Posterior vena cava (tissue), 2 donors: ENCODE measurements around the gene LCE1D. TPM values are rescaled to one million over a fixed set of nuclear protein-coding genes. Genes with fewer than 3 reads are reported as not detected.

Experiments used
- DNase-seq: peaks from one replicate; pipeline ENCODE4 v3.0.0-alpha.2; 2020; ENCODE audit warnings: low spot score
- intact Hi-C, 2 donors: fragments of 100-400 bp; cut with DNase I; formaldehyde crosslinking; loops; one replicate each; pipeline versions ENCODE4 v1.14.1 to v1.14.2; 2022 to 2023
- long read RNA-seq, 2 donors: library from polyadenylated mRNA; unstranded; transcript quantifications; one replicate each; pipeline ENCODE4 v2.0.0, GENCODE V29; 2020 to 2021
- total RNA-seq, 2 donors: library from RNA; stranded (reverse); fragmentation: NEBNext Ultra II Directional; extraction: Animal tissue kit (Norgen Biotek cat#: 25700); gene quantifications; one replicate each; pipeline ENCODE4 v1.2.1, GENCODE V29; 2021
- donor health status: DM: yes; HTN: yes; CAD: no.
- donor health status: DM: yes; HTN: yes; CAD: no.

LCE1D gene, protein sequence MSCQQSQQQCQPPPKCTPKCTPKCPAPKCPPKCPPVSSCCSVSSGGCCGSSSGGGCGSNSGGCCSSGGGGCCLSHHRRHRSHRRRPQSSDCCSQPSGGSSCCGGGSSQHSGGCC
- not detected for total RNA-seq
- long read RNA-seq, donor 1, result 0 reads
- long read RNA-seq, donor 2, result 0 reads

DNA sequence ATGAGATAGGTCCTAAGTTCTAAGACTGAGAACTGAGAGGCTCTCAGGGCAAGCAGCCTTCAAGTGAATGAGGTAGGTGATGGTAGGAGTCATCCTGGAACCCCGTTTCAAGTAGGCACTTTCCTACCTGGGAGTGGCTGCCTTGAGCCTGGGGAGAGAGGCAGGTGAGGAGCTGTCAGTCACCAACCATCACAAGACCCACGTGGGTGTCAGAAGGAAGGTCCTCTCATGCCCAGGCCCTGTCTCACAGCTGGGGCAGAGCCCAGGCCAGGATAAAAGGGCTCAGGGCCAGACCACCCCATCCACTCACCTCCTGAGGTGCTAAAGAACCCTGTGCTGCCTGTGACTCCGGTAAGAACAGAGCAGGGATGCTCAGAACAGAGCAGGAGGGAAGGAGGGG lies at the start of gene LCE1D:
LCE1D (plus strand) TSS at position 301 of the 400 bp plus-strand sequence. CDS start 1,074 bp downstream, outside the sequence.
- no peak for DNase-seq

GRCh38 chr1:152747831-152748230 lies 48.7 kb upstream of the LCE1D start:
- no peak for DNase-seq
- intact Hi-C loops, result no loop called here

More for the DNA sequence above, at the start of gene LCE1D:
- intact Hi-C loops, result no loop called here

DNA sequence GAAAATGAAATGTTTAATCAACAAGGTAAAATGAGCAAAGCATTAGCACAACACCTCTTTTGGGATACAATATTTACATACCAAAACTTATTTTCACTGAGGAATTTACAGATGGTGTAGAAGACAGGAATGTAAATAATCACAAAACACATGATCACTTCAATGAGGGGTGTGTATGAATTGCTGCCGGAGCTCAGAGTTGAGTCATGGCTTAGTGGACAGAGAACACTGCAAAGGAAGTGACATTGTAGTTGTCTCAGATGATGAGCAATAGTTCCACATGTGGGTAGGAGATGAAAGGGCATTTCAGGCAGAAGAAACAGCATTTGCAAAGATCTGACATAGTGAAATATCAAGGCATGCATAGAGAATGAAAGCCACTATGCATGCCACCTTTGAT lies 44.3 kb upstream of the LCE1D start:
- intact Hi-C loops, result no loop called here
- DNase-seq, result no peak

DNA sequence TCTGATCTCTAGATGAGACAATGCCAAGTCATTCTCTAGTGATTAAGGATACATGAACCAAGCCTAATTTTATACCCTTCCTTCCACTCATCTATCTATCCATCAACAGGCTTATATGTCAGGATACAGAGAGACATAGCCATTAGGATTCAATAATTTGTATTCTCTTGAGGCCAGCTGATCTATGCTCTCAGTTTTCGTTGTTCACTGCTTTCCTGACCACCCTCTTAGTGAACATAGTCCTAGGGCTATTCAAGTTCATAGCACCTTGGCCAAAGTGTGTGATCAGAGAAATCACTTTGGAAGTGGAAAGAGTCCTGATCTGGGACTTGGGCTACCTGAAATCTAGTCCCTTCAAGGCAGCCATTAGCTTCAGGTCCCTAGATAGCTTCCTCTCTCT lies 42.9 kb upstream of the LCE1D start:
- intact Hi-C loops, result no loop called here
- no peak for DNase-seq

- intact Hi-C loops, result no loop called here
- DNase-seq, result no peak
These were observed 39.6 kb upstream of the LCE1D start for GRCh38 chr1:152756872-152757271.

DNA sequence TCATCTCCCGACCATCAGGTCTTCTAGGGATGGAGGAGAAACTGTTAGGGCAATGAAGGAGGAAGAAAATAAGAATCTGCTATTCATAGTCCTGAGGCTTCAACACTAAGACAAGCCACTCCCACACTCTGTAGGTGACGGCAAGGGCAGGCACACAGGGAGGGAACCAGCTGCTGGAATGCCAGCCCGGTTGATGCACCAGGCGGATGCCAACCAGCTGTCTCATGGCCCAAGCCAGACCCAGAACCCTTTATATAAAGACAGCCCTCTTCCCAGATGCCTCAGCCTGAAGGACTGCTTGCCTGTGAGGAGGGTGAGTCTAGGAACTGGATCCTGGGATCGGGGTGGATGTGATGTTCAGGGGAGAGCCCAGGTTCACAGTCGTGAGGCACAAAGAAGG lies 38.8 kb upstream of the LCE1D start, which contains the start of gene KPRP:
KPRP (plus strand) TSS at position 279 of the 400 bp plus-strand sequence. CDS start 1,564 bp downstream, outside the sequence.
- intact Hi-C loops, result no loop called here
- no peak for DNase-seq

DNA sequence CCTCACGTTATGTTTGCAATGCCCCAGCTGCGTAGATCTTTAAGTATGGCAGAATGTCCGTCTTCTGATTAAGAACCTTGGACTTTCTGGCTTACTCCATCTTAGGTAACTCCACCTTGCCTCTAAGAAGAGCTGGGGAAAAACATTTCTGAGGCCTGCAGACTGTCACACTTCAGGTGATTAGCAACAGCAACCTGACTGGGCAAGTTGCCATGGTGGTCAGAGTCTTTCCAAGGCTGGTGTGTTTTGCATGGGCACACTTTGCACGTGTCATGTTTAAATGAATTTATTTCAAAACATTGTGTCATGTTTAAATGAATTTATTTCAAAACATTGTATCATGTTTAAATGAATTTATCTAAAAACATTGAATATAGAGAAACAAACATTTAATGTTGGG lies 37.9 kb upstream of the LCE1D start:
- intact Hi-C loops, result no loop called here

DNA sequence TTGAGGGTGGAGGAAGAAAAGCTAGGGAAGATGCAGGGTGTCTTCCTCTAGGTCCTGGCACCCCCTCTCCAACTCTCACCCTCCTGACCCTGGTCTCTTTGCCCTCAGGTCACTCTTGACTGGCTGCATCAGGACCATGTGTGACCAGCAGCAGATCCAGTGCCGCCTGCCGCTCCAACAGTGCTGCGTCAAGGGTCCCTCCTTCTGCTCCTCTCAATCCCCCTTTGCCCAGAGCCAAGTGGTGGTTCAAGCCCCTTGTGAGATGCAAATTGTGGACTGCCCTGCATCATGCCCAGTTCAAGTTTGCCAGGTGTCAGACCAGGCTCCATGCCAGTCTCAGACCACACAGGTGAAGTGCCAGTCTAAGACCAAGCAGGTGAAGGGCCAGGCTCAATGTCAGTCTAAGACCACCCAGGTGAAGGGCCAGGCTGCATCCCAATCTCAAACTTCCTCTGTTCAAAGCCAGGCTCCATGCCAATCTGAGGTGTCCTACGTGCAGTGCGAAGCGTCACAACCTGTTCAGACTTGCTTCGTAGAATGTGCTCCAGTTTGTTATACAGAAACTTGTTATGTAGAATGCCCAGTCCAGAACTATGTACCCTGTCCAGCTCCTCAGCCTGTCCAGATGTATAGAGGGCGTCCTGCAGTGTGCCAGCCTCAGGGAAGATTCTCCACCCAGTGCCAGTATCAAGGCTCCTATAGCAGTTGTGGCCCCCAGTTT lies 36.9 kb upstream of the LCE1D start:
- intact Hi-C loops, result no loop called here
- DNase-seq, result no peak

More for the DNA sequence above, 37.9 kb upstream of the LCE1D start:
- no peak for DNase-seq

DNA sequence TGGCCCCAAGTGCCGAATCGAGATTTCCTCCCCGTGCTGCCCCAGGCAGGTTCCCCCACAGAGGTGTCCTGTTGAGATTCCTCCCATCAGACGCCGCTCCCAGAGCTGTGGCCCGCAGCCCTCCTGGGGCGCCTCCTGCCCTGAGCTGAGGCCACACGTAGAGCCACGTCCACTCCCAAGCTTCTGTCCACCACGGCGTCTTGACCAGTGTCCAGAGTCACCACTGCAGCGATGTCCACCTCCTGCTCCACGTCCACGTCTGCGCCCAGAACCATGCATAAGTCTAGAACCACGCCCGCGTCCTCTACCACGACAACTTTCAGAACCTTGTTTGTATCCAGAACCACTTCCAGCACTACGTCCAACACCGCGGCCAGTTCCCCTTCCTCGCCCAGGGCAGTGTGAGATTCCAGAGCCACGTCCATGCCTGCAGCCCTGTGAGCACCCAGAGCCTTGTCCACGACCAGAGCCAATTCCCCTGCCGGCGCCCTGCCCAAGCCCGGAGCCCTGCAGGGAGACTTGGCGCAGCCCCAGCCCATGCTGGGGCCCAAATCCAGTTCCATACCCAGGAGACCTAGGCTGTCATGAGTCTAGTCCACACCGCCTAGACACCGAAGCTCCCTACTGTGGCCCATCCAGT lies 35.9 kb upstream of the LCE1D start:
- intact Hi-C loops, result loop anchor here in 1 of 2 donors (1.0 kb wide), 1 partner anchor 46 kb away; no protein-coding TSS in a partner anchor
- DNase-seq, result no peak

GRCh38 chr1:152761609-152762213 lies 34.8 kb upstream of the LCE1D start:
- intact Hi-C loops, result loop anchor here in 1 of 2 donors (1.0 kb wide), 1 partner anchor 47 kb away; no protein-coding TSS in a partner anchor

DNA sequence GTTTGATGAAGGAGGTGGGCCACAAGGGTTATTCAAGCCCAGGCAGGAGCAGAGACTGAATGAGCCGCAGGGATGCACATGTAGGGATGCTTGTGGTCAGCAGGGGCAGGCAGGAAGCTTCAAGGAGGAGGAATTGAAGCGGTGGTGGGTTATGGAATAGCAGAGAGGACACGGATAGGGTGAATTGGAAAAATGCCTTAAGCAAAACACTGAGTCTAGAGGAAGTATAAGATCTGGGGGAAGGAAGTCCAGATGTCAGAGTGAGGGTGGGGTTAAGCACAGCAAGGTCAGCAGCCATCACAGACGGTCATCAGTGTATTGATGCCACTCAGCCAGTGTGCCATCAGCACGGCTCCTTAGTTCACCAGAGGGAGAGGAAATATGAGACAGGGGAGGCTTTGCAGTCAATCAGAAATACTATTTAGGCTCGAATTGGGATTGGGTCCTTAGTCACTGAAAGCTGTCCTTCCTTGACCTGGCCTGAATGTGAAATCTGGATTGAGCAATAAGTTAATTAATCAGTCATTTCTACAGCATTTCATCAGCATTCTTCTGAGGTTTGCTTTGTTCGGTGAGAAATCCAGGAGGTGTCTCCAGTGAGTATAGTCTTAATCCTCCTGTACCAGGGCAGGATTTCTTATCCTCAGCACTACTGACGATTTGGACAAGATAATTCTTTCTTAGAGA lies 27.5 kb upstream of the LCE1D start:
- no peak for DNase-seq
- intact Hi-C loops, result no loop called here

More at GRCh38 chr1:152761609-152762213, 34.8 kb upstream of the LCE1D start:
- DNase-seq, result no peak

DNA sequence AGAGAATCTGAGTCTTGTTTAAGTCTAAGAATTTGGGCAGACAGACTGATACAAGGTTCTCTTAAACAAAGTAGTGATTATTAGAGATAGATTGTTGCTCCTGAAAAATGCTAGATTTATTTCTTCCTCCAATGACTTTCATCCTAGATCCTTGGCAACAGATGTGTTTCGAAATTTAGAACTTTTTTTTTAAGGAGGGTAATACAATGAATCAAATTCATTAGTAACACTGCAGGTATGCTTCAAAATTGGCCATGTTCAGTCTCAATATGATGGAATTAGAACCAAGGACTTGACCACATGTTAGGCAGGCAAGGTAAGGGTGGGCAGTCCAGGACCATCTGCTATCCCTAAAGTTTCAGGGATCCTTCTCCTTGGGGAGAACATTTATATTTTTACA lies 26.1 kb upstream of the LCE1D start:
- no peak for DNase-seq
- intact Hi-C loops, result no loop called here

DNA sequence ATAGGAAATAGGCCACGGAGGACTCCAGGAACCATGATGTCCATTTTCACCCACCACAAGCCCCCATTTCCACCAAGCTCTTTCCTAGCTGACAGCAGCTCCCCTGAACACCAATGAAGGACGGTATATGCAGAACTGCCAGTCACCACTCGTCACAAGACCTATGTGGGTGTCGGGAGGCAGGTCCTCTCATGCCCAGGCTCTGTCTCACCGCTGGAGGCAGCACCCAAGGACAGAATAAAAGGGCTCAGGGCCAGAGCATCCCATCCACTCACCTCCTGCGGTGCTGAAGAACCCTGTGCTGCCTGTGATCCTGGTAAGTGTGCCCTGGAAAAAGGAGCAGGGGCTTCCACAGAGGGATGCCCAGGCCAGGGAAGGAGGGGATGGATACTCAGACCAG lies 21.6 kb upstream of the LCE1D start, which contains the start of gene LCE1F:
LCE1F (plus strand) TSS at position 266 of the 400 bp plus-strand sequence. CDS start 1,232 bp downstream, outside the sequence.
- DNase-seq, result no peak
- intact Hi-C loops, result no loop called here

DNA sequence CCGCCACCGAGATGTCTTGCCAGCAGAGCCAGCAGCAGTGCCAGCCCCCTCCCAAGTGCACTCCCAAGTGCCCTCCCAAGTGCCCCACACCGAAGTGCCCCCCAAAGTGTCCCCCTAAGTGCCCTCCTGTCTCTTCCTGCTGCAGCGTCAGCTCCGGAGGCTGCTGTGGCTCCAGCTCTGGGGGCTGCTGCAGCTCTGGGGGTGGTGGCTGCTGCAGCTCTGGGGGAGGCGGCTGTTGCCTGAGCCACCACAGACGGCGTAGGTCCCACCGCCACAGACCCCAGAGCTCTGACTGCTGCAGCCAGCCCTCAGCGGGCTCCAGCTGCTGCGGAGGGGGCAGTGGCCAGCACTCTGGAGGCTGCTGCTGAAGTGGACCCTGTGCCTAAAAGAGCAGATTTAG lies 20.2 kb upstream of the LCE1D start:
- no peak for DNase-seq
- intact Hi-C loops, result no loop called here

- no peak for DNase-seq
- intact Hi-C loops, result no loop called here
These were observed 18.9 kb upstream of the LCE1D start for GRCh38 chr1:152777510-152778137.

- no peak for DNase-seq
- intact Hi-C loops, result no loop called here
These were observed 13.4 kb upstream of the LCE1D start for GRCh38 chr1:152783095-152783494.

DNA sequence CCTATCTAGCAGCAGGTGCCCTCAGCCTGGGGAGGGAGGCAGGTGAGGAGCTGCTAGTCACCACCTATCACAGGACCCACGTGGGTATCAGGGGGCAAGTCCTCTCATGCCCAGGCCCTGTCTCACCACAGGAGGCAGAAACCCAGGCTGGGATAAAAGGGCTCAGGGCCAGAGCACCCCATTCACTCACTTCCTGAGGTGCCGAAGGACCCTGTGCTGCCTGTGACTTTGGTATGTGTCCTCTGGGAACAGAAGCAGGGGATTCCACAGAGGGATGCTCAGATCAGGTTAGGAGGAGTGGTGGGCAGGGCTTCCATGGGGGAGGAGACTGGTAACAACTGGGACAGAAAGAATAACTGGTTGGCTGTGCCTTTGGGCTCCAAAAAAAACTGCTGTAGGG lies 10.4 kb upstream of the LCE1D start, which contains the start of gene LCE1E:
LCE1E (plus strand) TSS at position 181 of the 400 bp plus-strand sequence. CDS start 1,043 bp downstream, outside the sequence.
- intact Hi-C loops, result no loop called here
- no peak for DNase-seq

GRCh38 chr1:152795686-152796085 lies 835 bp upstream of the LCE1D start:
- intact Hi-C loops, result no loop called here
- no peak for DNase-seq

DNA sequence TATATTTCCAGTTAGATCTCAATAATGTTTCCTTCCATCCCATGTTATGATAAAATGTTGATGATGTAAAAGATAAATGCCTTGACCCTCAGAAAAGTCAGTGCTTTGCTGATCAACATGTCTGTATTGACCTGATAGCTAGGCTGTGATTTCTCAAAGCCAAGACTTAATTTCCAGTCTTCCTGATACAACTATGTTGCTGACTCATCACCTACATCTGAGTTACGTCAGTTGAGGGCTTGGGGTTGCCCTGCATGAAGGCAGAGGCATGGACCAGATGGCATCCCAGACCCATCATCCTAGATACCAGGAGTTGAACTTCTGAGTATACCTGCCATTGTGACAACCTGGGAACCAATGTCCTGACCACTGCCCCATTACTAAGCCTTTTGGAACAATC lies 4.8 kb downstream of the LCE1D start:
- DNase-seq, result no peak

More for the DNA sequence above, 4.8 kb downstream of the LCE1D start:
- intact Hi-C loops, result no loop called here
